Stimulated activated CD8-positive, alpha-beta memory T cell treated with anti-CD3 and anti-CD28 coated beads, Interleukin-12 subunit alpha, Interleukin-12 subunit beta, amount 100 ng/mL, for 24 hours (primary cell): ENCODE measurements around the gene MT1A.

Experiments used
- DNase-seq: peaks from one replicate; pipeline ENCODE4 v3.0.0-alpha.2; 2020; ENCODE audit errors: extremely low read depth

MT1A gene

GRCh38 chr16:56679078-56679730 is 40.7 kb downstream of the MT1A start:
- DNase-seq, result no peak

- no peak for DNase-seq
Measured at GRCh38 chr16:56679818-56680217, 41.4 kb downstream of the MT1A start.

GRCh38 chr16:56681939-56682702 is 43.7 kb downstream of the MT1A start, which contains the start of gene MT1X:
TSS of gene MT1X (plus strand) at chr16:56682470. CDS start at chr16:56682541, 71 bp downstream.
- DNase-seq, result peak; percentile 79

GRCh38 chr16:56682703-56683397 is 44.4 kb downstream of the MT1A start:
- no peak for DNase-seq

- DNase-seq, result no peak
Measured at GRCh38 chr16:56683424-56684172, 45.1 kb downstream of the MT1A start.

GRCh38 chr16:56684256-56684925 is 45.9 kb downstream of the MT1A start:
- no peak for DNase-seq

- no peak for DNase-seq
Measured at GRCh38 chr16:56684926-56685590, 46.6 kb downstream of the MT1A start.

- DNase-seq, result no peak
Measured at GRCh38 chr16:56686758-56687157, 48.3 kb downstream of the MT1A start.

- no peak for DNase-seq
Measured at GRCh38 chr16:56688762-56689161, 50.3 kb downstream of the MT1A start.

- no peak for DNase-seq
Measured at GRCh38 chr16:56689171-56689570, 50.7 kb downstream of the MT1A start.
